Measurements from ENCODE around the gene CCL21.

GRCh38 chr9:34659592-34660253 lies 50.2 kb downstream of the CCL21 start:
- no peak for TF ChIP-seq CTCF (IDR thresholded peaks at IDR 0.05; ENCODE audit: insufficient read depth, low read length)
- no peak for TF ChIP-seq POLR2AphosphoS5 (IDR thresholded peaks at IDR 0.05; ENCODE audit: low read depth)
- TF ChIP-seq GABPA (IDR thresholded peaks at IDR 0.05; ENCODE audit: low read depth): no peak
